Fibroblast of skin of left quadriceps (primary cell): Measurements from ENCODE around the gene SLC39A11.
A peak's percentile ranks its signal among the peaks of the same experiment; 100 is the strongest.
"Not testable (repeated sequence)": the region's sequence is repeated elsewhere in the genome, so short reads cannot be mapped to it uniquely, and the experiment has no call there.

Source experiments
- DNase-seq, 2 experiments: peaks; one replicate each; pipeline ENCODE4 v3.0.0-alpha.2; 2013; ENCODE audit warnings: low read depth in 2 of 2

The SLC39A11 gene

GRCh38 chr17:72717276-72717675 lies 375.2 kb downstream of the SLC39A11 start:
- DNase-seq = no peak

GRCh38 chr17:72715906-72716572 lies 376.4 kb downstream of the SLC39A11 start:
- peak; percentile 77 to 78 for DNase-seq

GRCh38 chr17:72714357-72714966 lies 378.0 kb downstream of the SLC39A11 start:
- DNase-seq = no peak

- DNase-seq = no peak
Observed at GRCh38 chr17:72713701-72714100, 378.8 kb downstream of the SLC39A11 start.

GRCh38 chr17:72711521-72712310 lies 380.8 kb downstream of the SLC39A11 start:
- no peak for DNase-seq

GRCh38 chr17:72710834-72711233 lies 381.7 kb downstream of the SLC39A11 start:
- peak; percentile 35 to 37 for DNase-seq

- DNase-seq = no peak
Observed at GRCh38 chr17:72710202-72710601, 382.3 kb downstream of the SLC39A11 start.

GRCh38 chr17:72708682-72709081 lies 383.8 kb downstream of the SLC39A11 start:
- DNase-seq = not testable (repeated sequence)

- no peak for DNase-seq
Observed at GRCh38 chr17:72707881-72708280, 384.6 kb downstream of the SLC39A11 start.

- DNase-seq = no peak
Observed at GRCh38 chr17:72706396-72706981, 386.0 kb downstream of the SLC39A11 start.

GRCh38 chr17:72705905-72706395 lies 386.5 kb downstream of the SLC39A11 start:
- no peak for DNase-seq

GRCh38 chr17:72702998-72703397 lies 389.5 kb downstream of the SLC39A11 start:
- peak; percentile 84 to 85 for DNase-seq

- DNase-seq = peak in 1 of 2 experiments; percentile 42
Observed at GRCh38 chr17:72702136-72702735, 390.3 kb downstream of the SLC39A11 start.

GRCh38 chr17:72700226-72700625 lies 392.3 kb downstream of the SLC39A11 start:
- DNase-seq = no peak

GRCh38 chr17:72699545-72699944 lies 392.9 kb downstream of the SLC39A11 start:
- DNase-seq = no peak

- DNase-seq = no peak
Observed at GRCh38 chr17:72697602-72698146, 394.8 kb downstream of the SLC39A11 start.

GRCh38 chr17:72696721-72697120 lies 395.8 kb downstream of the SLC39A11 start:
- DNase-seq = no peak

- DNase-seq = no peak
Observed at GRCh38 chr17:72696156-72696555, 396.3 kb downstream of the SLC39A11 start.

GRCh38 chr17:72693956-72694355 lies 398.5 kb downstream of the SLC39A11 start:
- DNase-seq = no peak

- DNase-seq = no peak
Observed at GRCh38 chr17:72693151-72693878, 399.2 kb downstream of the SLC39A11 start.

- DNase-seq = no peak
Observed at GRCh38 chr17:72692676-72693075, 399.8 kb downstream of the SLC39A11 start.
